HG02973 (cell line): ENCODE data around the gene SEMA4D.
"Not testable (repeated sequence)": the region's sequence is repeated elsewhere in the genome, so short reads cannot be mapped to it uniquely, and the experiment has no call there.

Experiments used
- ATAC-seq: cut with Tn5 transposase; IDR thresholded peaks from one replicate; pipeline ENCODE4 v1.9.1; 2021; ENCODE audit warnings: moderate library complexity; ENCODE audit not compliant: unreplicated experiment

SEMA4D gene

DNA sequence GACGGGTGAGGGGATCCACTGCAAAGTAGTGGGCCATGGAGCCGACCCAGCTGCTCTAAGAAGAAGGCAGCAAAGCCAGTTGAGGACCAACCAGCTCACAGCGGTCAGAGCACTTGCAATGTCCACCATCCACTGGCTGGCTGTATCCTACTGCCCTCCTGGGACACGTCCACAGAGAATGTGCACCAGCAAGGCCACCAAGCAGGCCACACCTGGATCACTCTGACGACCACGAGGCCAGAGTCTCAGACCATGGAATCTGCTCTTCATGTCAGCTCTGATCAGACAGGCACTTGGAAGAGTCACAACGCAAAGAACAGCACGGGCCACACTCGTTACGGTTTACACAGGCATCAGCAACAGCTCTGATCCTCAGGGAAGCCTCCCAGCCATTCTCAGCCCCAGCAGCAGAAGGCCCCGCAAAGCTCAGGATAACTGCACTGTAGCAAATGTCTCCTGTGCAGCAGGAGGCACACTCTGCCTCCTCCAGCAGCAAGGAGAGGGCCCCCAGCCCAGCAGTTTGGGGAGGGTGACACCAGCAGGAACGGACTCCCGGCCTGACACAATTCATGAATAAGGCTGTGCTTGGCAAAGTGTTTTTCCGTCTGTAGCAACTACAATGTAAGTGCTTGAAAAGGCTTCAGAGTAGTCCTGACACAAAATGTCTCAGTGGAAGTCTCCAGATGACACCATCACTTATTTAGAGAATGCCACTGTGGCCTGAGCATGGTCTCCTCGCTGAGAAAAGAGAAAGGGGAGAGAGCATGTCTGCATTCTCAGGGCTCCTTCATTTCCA is 15.7 kb downstream of the SEMA4D start:
- no peak for ATAC-seq

DNA sequence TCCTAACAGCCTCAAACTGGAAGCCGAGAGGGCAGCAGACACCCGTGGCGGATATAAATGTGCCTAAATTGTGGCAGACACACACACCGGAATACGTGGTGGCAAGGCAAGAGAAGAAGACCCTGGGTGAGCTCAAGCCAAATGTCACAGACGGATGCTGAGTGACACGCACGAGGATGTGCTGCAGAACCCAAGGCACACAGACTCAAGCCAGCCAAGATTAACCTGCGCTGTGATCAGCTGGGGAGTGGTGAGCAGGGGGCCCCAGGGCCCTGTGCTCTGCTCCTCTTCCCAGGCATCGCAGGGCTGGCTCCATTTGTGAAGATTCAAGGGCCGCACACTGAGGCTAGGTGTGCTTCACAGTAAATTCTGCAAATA is 16.4 kb downstream of the SEMA4D start:
- ATAC-seq, result no peak

DNA sequence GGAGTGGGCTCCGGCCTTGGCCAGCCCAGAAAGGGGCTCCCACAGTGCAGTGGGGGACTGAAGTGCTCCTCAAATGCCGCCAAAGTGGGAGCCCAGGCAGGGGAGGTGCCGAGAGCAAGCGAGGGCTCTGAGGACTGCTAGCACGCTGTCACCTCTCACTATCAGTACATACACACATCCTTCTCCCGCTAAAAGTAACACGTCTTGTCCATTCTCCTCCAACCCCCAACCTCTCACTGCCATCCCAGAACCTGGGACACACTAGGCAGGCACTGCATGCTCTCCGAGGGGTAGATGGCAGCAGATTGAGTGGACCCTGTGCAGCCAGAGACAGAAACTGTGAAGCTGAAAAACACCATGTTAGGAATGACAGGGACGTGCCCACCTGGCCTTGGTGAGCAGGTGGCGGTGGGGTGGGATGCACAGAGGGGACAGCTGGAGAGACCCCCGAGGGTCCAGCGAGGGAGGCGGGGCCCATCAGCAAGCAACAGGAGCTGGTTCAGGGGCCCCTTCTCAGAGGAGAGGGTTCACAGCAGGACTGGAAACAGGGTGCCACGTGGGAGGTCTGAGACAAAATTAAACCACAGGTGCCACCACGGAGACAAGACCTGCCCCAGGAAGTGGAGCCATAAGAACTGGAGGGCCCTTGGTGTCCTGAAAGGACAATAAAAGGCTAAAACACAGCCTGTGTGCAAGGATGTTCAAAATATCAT is 16.9 kb downstream of the SEMA4D start:
- ATAC-seq, result no peak

DNA sequence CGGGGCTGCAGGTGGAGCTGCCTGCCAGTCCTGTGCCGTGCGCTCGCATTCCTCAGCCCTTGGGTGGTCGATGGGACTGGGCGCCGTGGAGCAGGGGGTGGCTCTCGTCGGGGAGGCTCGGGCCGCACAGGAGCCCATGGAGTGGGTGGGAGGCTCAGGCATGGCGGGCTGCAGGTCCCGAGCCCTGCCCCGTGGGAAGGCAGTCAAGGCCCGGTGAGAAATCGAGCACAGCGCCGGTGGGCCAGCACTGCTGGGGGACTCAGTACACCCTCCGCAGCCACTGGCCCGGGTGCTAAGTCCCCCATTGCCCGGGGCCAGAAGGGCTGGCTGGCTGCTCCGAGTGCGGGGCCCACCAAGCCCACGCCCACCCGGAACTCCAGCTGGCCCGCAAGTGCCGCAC is 17.5 kb downstream of the SEMA4D start:
- ATAC-seq, result not testable (repeated sequence)

- ATAC-seq, result not testable (repeated sequence)
Measured at GRCh38 chr9:89479669-89480011, 18.3 kb downstream of the SEMA4D start.

DNA sequence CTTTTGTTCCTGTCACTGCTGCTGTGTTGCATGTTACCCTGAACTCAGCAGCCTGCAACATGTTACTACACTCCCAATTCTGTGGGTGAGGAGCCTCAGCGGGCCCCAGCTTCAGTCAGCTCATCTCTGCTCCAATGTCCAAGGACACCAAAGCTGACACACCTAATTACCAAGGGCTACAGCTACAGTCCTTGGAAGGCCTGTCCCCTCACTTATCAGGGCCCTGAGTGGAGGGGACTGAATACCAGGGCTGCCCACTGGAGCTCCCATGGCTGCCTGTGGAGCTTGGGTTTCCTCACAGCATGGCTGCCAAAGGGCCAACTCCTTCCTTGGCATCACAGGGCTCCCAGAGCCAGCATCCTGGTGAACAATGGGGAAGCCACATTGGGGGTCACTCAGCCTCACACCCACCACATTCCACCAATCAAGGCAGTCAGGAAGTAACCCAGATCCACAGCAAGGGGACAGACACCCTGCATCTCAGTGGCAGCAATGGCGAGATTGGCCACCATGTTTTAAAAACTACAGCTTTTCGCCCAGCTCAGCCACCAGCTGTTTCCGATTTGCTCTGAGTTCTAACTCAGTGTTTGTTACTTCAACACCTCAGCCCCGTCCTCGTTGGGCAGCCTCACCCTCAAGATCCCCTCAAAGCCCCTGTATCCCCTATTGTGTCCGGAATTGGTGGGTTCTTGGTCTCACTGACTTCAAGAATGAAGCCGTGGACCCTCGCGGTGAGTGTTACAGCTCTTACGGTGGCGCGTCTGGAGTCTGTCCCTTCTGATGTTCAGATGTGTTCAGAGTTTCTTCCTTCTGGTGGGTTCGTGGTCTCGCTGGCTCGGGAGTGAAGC is 18.9 kb downstream of the SEMA4D start:
- no peak for ATAC-seq

GRCh38 chr9:89477811-89478630 is 19.9 kb downstream of the SEMA4D start:
- ATAC-seq, result no peak

- no peak for ATAC-seq
Measured at GRCh38 chr9:89477384-89477783, 20.5 kb downstream of the SEMA4D start.

- ATAC-seq, result no peak
Measured at GRCh38 chr9:89476546-89476945, 21.4 kb downstream of the SEMA4D start.

- ATAC-seq, result no peak
Measured at GRCh38 chr9:89475891-89476440, 21.9 kb downstream of the SEMA4D start.

- ATAC-seq, result no peak
Measured at GRCh38 chr9:89474939-89475338, 23.0 kb downstream of the SEMA4D start.

- ATAC-seq, result no peak
Measured at GRCh38 chr9:89473762-89474469, 24.0 kb downstream of the SEMA4D start.

DNA sequence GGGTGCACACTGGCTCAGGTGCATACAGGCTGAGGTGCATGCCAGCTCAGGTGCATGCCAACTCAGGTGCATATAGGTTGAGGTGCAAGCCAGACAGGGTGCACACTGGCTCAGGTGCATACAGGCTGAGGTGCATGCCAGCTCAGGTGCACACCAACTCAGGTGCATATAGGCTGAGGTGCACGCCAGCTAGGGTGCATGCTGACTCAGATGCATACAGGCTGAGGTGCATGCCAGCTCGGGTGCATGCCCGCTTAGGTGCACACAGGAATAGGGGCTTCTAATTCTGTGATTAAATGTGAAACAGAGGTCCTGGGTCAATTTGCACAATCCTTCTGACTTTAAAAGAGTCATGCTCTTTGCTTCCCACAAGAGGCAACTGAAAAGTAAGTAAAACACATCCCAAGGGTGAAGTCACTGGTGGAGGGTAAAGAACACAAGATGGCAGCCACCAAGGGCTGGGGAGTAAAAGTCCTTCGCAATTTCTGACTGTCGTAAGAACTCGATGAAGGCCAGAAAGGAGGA is 26.1 kb downstream of the SEMA4D start:
- ATAC-seq, result not testable (repeated sequence)

DNA sequence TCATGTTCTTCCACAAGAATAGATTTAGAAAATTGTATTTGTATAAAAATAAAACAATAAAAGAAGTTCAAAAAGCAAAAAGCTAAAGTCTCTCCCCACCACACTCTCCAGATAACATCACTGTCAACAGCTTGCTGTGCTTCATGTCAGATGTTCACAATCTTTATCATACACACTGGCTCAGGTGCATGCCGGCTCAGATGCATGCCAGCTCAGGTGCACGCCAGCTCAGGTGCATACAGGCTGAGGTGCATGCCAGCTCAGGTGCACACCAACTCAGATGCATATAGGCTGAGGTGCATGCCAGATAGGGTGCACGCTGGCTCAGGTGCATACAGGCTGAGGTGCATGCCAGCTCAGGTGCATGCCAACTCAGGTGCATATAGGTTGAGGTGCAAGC is 26.5 kb downstream of the SEMA4D start:
- no peak for ATAC-seq

- no peak for ATAC-seq
Measured at GRCh38 chr9:89470224-89470839, 27.6 kb downstream of the SEMA4D start.

- no peak for ATAC-seq
Measured at GRCh38 chr9:89469003-89469402, 28.9 kb downstream of the SEMA4D start.

DNA sequence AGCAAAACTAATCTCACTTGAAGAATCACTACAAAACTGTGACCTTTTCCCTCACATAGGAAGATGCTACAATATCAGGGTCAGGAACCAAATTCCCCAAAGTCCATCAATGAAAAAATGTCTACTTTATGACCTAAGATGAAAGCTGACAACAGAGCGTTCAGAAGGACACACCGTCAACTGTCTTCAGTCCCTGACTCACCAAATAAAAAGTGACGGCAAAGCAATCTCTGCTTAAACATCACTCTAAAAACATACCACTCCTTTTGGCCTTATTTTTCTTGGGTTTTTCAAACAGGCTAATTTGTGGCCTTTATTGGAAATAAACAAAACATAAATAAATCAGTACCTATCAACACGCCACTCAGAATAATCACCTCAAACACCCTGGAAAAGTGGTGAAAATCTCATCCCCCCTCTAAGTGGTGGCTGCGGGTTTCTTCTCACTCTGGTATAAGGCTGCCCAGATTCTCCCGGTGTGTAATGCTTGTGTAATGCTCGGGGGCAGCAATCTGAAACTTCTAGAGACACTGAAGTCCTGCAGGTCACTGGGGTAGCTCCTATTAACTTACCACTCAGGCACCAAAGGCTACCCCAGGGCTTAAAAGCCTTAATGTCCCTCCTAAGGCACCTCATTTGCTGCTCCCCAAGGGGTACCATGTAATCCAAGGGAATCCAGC is 29.5 kb downstream of the SEMA4D start:
- ATAC-seq, result no peak

- peak; percentile 7 for ATAC-seq
Measured at GRCh38 chr9:89467278-89467625, 30.7 kb downstream of the SEMA4D start.
